C4-2B (cell line): ENCODE results near the gene CPA1.

Source experiments
- CTCF ChIP-seq: fragments of 450-650 bp; conservative IDR thresholded peaks from 2 replicates; pipeline ENCODE4 v1.5.1; 2017; ENCODE audit warnings: mild to moderate bottlenecking
- ZFX ChIP-seq: fragments of 450-650 bp; IDR thresholded peaks from 2 replicates; pipeline ENCODE4 v1.6.1; 2017

- TF ChIP-seq CTCF (no peak), ZFX (no peak)
These were observed 4.1 kb downstream of the CPA1 start for GRCh38 chr7:130384371-130384801.
